Effector CD4-positive, alpha-beta T cell (primary cell): ENCODE measurements around the gene PDE6A.
"Not testable (repeated sequence)": the region's sequence is repeated elsewhere in the genome, so short reads cannot be mapped to it uniquely, and the experiment has no call there.

Source experiments
- DNase-seq: peaks from one replicate; pipeline ENCODE4 v3.0.0-alpha.2; 2020

Gene PDE6A

GRCh38 chr5:149892594-149892993 is 52.0 kb downstream of the PDE6A start:
- no peak for DNase-seq

DNA sequence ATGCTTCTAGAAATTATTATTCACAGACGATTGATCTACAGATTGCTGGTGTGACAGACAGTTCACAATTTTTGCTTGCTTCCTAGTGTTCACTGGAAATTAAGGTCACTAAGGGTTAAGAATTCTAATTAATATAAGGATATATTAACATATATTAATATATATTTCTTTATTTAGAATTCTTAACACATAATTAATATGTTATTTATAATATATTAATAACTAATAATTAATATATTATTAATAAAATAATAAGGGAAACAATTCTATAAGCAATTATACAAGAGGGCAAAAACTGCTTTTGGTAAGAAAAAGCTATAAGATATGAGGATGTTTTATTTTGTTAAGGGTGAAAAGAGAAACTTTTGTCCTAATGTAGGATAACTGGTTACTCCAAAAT is 56.3 kb downstream of the PDE6A start:
- DNase-seq, result no peak

- DNase-seq, result no peak
These were observed 56.9 kb downstream of the PDE6A start for GRCh38 chr5:149887622-149888183.

DNA sequence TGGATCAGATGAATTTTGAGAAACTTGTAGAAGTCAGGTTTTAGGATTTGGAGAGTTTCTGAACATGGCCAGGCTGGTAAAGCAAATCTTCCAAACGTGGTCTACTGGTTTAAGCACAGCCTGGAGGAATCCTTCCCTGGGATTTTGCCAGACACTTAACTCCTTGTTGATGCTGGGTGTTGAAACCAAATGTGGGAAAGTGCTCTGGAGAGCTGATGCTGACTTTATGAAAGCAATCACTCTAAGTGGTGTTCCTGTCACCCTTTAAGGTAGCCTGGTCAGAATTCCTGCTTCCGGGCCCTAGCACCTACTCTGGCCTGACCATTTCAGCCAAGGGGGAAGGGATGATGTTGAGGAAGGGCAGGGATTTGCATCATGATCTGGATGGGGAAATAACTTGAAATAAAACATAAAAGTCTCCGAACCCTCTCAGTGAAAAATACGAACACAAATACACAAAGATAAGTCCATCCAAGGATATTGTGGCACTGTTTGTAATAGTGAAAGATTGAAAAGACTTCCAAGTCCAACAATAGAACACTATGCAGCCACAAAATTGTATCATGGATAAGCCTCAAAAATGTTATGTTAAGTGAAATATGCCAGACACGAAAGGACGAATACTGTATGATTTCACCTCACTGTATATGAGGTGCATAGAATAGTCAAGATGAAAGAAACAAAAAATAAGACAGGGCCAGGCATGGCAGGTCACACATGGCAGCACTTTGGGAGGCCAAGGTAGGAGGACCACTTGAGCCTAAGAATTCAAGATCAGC is 57.7 kb downstream of the PDE6A start:
- no peak for DNase-seq

- DNase-seq, result no peak
These were observed 58.5 kb downstream of the PDE6A start for GRCh38 chr5:149886060-149886459.

- DNase-seq, result no peak
These were observed 59.1 kb downstream of the PDE6A start for GRCh38 chr5:149885513-149885912.

DNA sequence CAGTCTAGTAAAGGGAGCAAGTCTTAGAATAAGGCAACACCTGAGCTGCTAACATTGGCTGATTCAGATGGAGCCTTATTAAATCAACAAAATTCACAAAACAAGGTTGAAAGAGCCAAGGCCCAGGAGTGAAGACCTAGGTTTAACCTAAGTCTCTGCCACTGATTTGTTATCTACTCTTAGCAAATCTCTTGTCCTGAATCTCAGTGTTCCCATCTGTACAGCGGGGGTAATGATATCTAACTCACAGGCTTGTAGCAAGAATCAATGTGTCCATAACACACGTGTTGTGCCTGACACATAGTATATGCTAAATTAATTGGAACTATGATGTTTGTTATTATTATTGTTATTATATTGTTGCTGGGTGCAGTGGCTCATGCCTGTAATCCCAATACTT is 61.0 kb downstream of the PDE6A start:
- DNase-seq, result no peak

- not testable (repeated sequence) for DNase-seq
These were observed 62.0 kb downstream of the PDE6A start for GRCh38 chr5:149882633-149883032.

DNA sequence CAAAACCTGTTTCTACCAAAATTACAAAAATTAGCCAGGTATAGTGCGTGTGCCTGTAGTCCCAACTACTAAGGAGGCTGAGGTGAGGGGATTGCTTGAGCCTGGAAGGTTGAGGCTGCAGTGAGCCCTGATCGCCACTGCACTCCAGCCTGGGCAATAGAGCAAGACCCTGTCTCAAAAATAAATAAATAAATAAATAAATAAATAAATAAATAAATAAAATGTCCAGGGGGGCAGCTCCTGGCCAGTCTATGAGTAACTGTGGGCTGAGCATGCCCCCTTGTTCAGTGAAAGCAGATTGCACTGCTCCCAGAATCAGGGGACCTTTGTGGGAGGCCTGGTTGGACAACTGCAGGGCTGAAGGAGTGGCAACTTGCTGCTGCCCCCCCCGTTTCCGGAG is 62.7 kb downstream of the PDE6A start:
- DNase-seq, result no peak

- DNase-seq, result no peak
These were observed 63.4 kb downstream of the PDE6A start for GRCh38 chr5:149881069-149881622.

GRCh38 chr5:149879593-149879992 is 65.0 kb downstream of the PDE6A start:
- not testable (repeated sequence) for DNase-seq

- DNase-seq, result no peak
These were observed 66.2 kb downstream of the PDE6A start for GRCh38 chr5:149878371-149878770.

DNA sequence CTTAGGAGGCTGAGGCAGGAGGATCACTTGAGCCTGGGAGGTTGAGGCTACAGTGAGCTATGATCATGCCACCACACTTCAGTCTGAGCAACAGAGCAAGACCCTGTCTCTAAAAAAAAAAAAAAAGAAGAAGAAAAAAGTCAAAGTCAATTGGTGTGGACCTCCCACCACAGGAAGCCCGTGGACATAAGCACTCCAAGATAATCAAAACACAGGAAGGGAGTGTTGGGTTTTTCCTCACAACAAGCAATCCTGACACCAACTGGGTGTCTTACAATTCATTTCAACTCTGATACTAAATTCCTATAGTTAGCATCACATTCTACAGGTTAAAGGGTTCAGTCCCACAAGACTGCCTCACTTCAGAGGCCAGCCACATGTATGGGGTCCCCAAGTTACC is 70.7 kb downstream of the PDE6A start:
- no peak for DNase-seq

GRCh38 chr5:149872351-149873040 is 72.1 kb downstream of the PDE6A start:
- DNase-seq, result no peak

DNA sequence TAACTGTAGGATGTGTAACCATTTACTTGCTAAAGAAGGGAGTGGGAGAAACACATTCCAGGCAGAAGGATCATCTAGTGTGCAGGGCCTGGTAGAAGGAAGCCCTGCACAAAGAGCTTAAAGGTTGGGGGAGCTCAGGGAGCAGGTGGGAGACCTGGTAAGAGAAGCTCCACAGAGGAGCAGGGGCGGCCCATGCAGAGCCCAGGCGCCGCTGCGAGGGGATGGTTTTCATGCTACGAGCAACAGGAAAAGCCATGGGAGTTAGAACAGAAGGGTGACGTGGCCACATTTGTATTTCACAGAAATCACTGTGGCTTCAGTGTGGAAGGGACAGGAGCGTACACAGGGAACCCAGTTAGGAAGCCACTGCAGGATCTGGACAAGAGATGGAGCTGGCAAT is 73.1 kb downstream of the PDE6A start:
- DNase-seq, result no peak

DNA sequence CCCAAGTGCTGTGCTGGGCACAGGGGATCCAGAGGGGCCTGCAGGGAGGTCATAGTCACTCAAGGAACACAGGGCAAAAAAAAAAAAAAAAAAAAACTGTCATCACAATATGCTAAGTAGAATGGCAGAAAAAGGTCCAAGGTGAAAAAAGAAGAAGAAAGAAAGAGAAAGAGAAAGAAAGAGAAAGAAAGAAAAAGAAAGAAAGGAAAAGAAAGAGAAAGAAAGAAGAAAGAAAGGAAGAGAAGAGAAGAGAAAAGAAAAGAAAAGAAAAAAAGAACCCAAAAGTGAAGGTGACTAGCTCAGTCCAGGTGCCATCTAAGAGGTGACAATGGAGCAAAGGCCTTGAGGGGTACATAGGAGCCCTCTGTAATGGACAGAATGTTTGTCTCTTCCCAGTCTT is 73.9 kb downstream of the PDE6A start:
- no peak for DNase-seq

GRCh38 chr5:149870232-149870631 is 74.4 kb downstream of the PDE6A start:
- DNase-seq, result no peak

- no peak for DNase-seq
These were observed 75.2 kb downstream of the PDE6A start for GRCh38 chr5:149869411-149869821.

DNA sequence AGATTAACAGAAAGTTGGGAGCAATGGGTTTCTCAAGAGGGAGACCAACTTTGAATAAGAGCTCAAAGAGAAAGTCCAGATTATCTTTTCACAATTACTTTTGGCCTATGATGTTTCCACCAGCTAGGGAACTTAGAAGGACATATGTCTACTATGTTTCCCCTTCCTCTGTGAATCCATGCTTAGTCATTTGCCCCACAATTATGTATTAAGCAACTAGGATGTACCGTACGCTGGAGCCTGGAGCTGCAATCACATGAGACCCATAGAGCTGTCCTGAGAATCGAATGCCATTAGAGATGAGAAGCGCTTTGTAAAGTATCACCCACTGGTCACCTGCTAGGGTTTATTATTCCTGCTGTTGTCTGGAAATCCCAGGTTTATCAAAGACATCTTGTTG is 78.8 kb downstream of the PDE6A start:
- no peak for DNase-seq

DNA sequence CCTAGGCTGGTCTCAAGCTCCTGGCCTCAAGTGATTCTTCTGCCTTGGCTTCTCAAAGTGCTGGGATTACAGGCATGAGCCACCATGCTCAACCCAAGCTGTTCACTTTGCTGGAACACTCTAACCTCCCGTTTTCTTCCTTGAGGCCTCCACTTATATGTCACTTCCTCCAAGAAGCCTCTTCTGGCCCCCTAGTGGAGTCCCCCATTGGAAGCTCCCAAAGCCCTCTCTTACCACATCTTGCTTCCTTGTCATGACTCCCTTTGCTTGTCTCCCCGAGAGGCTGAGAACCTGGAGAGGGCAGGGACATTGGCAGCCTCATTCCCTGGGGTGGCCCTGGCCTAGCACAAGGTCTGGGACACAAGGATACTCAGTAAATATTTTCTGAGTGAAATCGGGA is 80.8 kb downstream of the PDE6A start:
- no peak for DNase-seq

- DNase-seq, result no peak
These were observed 81.4 kb downstream of the PDE6A start for GRCh38 chr5:149863176-149863575.

- DNase-seq, result no peak
These were observed 83.7 kb downstream of the PDE6A start for GRCh38 chr5:149860801-149861322.

DNA sequence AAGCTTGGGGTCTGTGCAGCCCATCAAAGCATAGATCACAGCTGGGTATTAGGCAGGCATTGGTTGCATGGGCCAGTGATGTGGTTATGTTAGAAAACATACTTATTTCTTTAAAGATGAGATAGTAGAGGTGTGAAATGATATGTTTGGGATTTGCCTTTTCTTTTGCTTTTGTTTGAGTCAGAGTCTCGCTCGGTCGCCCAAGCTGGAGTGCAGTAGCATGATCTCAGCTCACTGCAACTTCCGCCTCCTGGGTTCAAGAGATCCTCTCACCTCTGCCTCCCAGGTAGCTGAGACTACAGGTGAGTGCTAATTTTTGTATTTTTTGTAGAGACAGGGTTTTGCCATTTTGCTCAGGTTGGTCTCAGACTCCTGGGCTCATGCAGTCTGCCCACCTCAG is 84.8 kb downstream of the PDE6A start:
- DNase-seq, result no peak

GRCh38 chr5:149858481-149858880 is 86.1 kb downstream of the PDE6A start:
- DNase-seq, result not testable (repeated sequence)
